UCSD-AML1 (cell line): ENCODE results near the gene OR51A4.
"Not testable (repeated sequence)": the region's sequence is repeated elsewhere in the genome, so short reads cannot be mapped to it uniquely, and the experiment has no call there.

Experiments used
- DNase-seq: peaks from one replicate; lab custom pipeline; 2025; ENCODE audit not compliant: unreplicated experiment; lab: John Stamatoyannopoulos, UW

OR51A4 gene, protein sequence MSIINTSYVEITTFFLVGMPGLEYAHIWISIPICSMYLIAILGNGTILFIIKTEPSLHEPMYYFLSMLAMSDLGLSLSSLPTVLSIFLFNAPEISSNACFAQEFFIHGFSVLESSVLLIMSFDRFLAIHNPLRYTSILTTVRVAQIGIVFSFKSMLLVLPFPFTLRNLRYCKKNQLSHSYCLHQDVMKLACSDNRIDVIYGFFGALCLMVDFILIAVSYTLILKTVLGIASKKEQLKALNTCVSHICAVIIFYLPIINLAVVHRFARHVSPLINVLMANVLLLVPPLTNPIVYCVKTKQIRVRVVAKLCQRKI

DNA sequence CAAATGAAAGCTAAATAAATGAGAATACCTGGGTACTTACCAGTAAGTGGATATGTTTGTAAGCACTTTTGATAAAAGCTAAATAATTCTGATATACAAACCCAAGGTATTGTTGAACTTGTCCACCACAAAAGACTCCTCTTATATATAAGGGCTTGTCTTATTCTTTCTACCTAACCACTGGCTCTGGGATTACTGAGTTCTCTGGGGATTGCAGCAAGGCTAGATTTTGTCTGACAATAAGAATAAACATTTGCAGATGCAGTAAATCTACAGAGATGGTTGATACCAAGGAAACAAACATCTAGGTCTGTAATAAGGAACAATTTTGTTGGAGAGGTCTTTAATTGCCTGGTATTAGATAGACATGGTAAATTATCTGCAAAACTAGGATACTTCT lies at the start of gene OR51A4:
OR51A4 (minus strand) TSS at position 101 of the 400 bp plus-strand sequence. CDS start 505 bp downstream, outside the sequence.
- no peak for DNase-seq

DNA sequence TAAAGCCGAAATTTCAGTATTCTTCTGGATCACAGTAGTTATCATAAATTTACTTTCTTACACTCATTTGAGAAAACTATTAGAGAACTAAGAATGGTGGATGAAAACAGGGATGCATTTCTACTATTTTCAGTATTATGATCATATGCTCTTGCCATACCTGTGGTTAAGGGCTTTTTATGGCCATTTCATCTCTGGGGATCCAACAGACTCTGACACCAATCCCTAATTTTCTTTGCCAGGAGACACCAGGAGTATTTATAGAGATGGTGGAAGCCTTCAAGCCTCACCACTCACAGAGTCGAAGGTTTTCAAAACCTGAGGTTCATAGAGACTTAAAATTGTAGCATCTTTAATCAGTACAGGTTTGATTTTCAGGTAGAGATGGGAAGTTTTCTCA lies 47.1 kb upstream of the OR51A4 start, which contains the start of gene OR51L1:
OR51L1 (plus strand) TSS at position 301 of the 400 bp plus-strand sequence. CDS start 4,132 bp downstream, outside the sequence.
- DNase-seq, result no peak

DNA sequence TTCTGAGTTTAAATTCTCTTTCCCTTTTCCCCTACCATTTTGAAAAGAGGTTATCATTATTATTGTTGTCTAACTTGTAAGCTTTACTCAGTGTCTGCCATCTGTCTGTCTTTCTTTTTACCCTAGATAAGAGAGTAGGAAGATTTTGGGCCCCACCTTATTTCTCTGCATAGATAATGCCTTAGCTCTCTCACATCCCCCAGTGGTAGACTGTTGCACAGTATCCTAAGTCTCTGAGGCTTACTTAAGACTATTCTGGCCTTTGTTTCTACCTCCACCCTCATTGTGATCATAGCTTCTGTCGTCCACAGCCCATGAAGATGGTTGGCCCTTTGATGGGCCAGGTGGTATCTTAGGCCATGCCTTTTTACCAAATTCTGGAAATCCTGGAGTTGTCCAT lies 43.7 kb upstream of the OR51A4 start:
- no peak for DNase-seq

DNA sequence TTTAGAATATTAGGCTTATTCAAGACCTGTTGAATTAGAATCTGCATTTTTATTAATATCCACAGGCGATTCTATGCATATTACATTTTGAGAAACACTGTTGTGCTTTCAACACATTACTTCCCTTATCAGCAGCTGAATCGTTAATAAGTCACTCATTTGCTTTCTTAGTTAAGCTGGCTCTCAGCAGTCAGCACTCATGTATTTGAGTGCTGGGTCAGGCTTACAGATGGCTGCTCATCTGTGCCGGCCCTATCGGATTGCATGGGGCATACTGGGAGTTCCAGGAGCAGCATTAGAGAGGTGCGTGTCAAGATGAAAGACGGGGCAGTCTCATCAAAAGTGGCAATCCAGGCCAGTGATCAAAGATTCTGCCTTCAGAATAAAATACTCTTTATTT lies 36.4 kb upstream of the OR51A4 start:
- no peak for DNase-seq

DNA sequence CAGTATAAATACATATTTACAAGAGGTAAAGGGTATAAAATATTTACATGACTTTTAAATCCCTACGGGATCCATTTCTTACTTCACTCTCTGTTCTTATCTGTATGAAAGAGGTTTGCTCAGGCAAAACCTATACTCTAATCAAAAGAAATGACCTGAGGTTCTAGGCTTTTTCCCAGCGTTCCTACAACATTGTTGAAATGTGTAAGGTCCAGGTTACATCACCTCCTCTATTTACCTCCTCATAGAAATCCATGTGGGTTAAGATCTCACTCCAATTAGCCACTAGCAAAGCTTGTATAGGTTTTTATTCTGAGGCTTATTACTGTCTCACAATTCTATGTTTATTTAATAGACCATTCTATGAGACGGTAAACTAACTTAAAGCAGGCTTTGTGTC lies 35.3 kb upstream of the OR51A4 start:
- DNase-seq, result no peak

- no peak for DNase-seq
Observed at GRCh38 chr11:4979036-4979435, 31.6 kb upstream of the OR51A4 start.

GRCh38 chr11:4975436-4975835 lies 28.0 kb upstream of the OR51A4 start:
- no peak for DNase-seq

DNA sequence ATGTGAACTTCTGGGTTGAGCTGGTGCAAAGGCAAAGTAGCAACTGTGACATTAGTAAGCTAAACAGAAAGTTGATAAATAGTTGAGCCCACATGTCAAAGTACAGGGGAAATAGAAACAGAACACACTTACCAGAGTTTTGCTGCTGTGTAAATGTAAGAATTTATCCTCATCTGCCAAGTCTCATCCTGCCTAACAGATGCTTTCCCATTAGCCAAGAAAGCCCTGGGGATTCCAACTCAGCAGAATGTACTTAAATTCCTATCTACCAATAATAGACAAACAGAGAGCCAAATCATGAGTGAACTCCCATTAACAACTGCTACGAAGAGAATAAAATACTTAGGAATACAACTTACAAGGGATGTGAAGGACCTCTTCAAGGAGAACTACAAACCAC lies 15.4 kb upstream of the OR51A4 start:
- DNase-seq, result no peak

- DNase-seq, result no peak
Observed at GRCh38 chr11:4960877-4961276, 13.5 kb upstream of the OR51A4 start.

DNA sequence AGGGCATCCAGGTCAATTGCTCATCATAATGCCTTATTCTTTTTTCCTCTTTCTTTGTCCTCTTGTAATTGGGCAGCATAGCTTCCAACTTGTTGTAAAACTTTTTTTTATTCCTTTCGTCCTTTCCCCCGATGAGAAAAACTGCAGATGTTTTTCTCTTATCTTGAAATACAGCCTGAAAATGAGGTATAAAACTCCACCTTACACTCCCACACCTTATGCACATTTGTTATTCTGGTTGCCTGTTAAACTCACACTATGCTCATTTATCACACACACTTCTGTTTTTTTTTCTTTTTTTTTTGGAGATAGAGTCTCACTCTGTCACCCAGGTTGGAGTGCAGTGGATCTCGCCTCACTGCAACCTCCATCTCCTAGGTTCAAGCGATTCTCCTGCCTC lies 10.0 kb upstream of the OR51A4 start:
- DNase-seq, result no peak

DNA sequence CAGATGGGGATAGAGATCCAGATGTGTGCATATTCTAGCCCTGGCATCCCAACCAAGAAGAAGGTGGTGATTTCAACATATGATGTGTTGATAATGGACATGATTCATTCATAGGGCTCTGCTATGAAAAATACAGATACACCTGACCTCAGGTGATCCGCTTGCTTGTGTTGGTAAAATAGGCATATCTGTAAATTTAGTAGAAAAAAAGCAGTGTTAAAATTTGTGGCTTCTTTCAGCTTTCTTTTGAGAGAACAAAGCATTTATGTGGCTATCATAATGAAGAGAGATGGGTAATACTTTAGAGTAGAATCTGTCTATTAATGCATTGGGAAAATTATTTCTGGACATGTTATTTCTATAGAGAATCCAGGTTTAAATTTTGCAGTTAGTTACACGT lies 8.2 kb upstream of the OR51A4 start, which contains the start of gene OR51A2:
OR51A2 (minus strand) TSS at position 101 of the 400 bp plus-strand sequence; CDS start at position 101, 0 bp downstream.
- not testable (repeated sequence) for DNase-seq

- DNase-seq, result no peak
Observed at GRCh38 chr11:4936745-4937144, 10.7 kb downstream of the OR51A4 start.

DNA sequence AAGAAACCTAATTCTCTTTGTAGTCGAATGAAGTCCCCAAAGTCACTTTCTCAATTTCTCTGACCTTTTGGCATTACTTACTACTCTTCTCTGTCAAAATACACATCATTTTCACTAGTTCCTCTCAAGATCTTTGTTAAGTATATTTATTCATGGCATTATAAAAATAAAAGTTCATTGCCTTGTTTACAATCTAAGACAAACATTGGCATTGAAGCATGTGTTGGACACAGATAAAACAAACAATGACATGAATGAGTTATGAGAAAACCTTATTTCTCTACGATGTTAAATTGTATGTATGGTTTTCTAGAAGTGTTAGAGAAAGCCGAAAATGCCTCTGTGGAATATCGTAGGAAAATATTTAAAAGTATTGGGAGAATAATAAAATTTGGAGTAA lies 14.7 kb downstream of the OR51A4 start:
- no peak for DNase-seq

- no peak for DNase-seq
Observed at GRCh38 chr11:4926608-4927007, 20.8 kb downstream of the OR51A4 start.

DNA sequence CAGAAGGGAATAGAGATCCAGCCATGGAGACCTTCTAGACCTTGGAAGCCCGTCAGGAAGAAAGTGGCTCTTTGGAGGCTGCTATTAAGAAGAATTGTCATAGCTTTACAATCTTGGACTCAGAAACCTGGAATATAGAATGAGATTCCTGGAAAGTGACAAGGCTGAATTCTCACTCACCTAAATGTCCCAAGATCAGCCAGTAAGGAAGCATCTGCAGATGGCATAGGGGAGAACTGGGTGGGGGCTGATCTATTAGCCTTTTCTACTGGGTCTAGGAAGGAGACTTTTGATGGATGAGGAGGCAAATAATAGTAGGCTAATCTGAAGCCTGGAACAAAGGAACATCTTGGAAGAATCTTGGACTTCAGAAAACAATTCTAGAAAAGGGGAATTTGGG lies 23.2 kb downstream of the OR51A4 start, which contains the start of gene OR51G1:
OR51G1 (minus strand) TSS at position 101 of the 400 bp plus-strand sequence; CDS start at position 101, 0 bp downstream.
- no peak for DNase-seq

GRCh38 chr11:4922304-4922703 lies 25.1 kb downstream of the OR51A4 start:
- DNase-seq, result no peak

- DNase-seq, result no peak
Observed at GRCh38 chr11:4921796-4922195, 25.6 kb downstream of the OR51A4 start.

DNA sequence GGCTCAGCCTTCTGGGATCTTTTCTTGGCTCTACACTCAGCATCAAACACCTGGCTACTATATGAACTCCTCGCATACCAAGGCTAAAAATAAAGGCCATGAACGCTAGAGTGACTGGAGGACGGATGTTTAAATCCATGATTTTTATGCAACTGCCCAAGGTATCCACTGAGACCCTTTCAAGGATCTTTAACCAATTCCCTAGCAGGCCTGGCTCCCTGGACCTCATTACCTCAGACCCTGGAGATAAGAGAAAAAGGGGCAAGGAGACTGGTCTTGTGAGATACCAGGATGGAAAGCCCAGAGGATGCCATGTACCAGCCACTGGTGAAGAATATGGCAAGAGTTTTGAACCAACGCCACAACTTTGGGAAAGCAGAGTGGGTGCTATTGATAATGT lies 28.2 kb downstream of the OR51A4 start, which contains the start of gene OR51G2:
OR51G2 (minus strand) TSS at position 101 of the 400 bp plus-strand sequence. CDS start 3,687 bp downstream, outside the sequence.
- no peak for DNase-seq

DNA sequence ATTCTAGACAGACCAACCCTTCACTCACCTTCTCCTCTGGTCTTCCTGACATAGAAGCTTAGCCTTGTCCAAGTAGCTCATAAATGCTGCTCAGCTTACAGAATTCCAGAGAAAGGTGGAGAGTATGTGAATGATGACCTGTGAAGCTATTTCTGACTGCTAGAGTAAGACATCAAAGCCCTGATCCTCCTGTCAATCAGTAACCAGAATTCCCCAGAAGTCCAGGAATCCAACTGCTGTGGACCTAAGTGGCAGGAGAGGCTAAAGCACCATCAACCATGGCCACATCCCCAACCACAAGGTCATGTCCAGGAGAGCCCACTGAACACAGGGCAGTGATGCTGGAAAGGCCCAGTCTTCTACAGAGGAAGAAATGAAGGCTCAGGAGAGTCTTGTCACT lies 30.8 kb downstream of the OR51A4 start:
- no peak for DNase-seq

GRCh38 chr11:4903484-4903883 lies 43.9 kb downstream of the OR51A4 start, which contains the start of gene OR51A7:
Gene OR51A7 (plus strand): TSS chr11:4903783. CDS start chr11:4907370, 3,587 bp downstream.
- DNase-seq, result no peak
